OCI-LY3 (cell line): ENCODE results near the gene LMX1A.

Experiments
- H2AFZ ChIP-seq: fragments of 200-600, 300-600 bp; shearing (Covaris generic); 2 replicates; pipeline ENCODE4 v1.6.0; 2014; ENCODE audit warnings: antibody characterized with exemption, low read depth, low read length
- H3K27ac ChIP-seq: fragments of 200-600, 300-600 bp; sonication (generic); 2 replicates; pipeline ENCODE4 v1.5.1; 2014; ENCODE audit warnings: mild to moderate bottlenecking, low read length, moderate library complexity, mixed read lengths
- H3K27me3 ChIP-seq: fragments of 200-600, 300-600 bp; sonication (generic); 2 replicates; pipeline ENCODE4 v1.6.1; 2014; ENCODE audit warnings: low read depth, low read length, mixed read lengths
- H3K36me3 ChIP-seq: fragments of 200-600, 300-600 bp; sonication (generic); replicated peaks from 2 replicates; pipeline ENCODE3; 2014; ENCODE audit warnings: low read depth, low read length, mixed read lengths
- H3K4me1 ChIP-seq: fragments of 300-600, 200-600 bp; sonication (generic); 2 replicates; pipeline ENCODE4 v1.6.1; 2014; ENCODE audit warnings: low read length, mixed read lengths
- H3K4me2 ChIP-seq: fragments of 200-600, 300-600 bp; sonication (generic); 2 replicates; pipeline ENCODE4 v1.6.1; 2014; ENCODE audit warnings: low read length, mixed read lengths
- H3K4me3 ChIP-seq: fragments of 300-600, 200-600 bp; sonication (generic); 2 replicates; pipeline ENCODE4 v1.5.1; 2014; ENCODE audit warnings: antibody characterized with exemption, mild to moderate bottlenecking, low read length, moderate library complexity
- H3K79me2 ChIP-seq: fragments of 300-600, 200-600 bp; shearing (Covaris generic); 2 replicates; pipeline ENCODE4 v1.6.1; 2014; ENCODE audit warnings: mild to moderate bottlenecking, low read length, mixed read lengths
- H3K9ac ChIP-seq: fragments of 300-600, 200-600 bp; shearing (Covaris generic); 2 replicates; pipeline ENCODE4 v1.6.0; 2014; ENCODE audit warnings: mild to moderate bottlenecking, low read length, moderate library complexity
- H3K9me3 ChIP-seq: fragments of 200-600, 300-600 bp; shearing (Covaris generic); 2 replicates; pipeline ENCODE4 v1.6.1; 2014; ENCODE audit warnings: low read length, mixed read lengths; ENCODE audit not compliant: insufficient read depth
- H4K20me1 ChIP-seq: fragments of 200-600, 300-600 bp; sonication (generic); 2 replicates; pipeline ENCODE4 v1.6.1; 2016; ENCODE audit warnings: low read length, mixed read lengths; ENCODE audit not compliant: insufficient read depth
- EZH2phosphoT487 ChIP-seq: fragments of 200-600 bp; shearing (Covaris generic); IDR thresholded peaks from 2 replicates; pipeline ENCODE4 v1.6.1; 2018; ENCODE audit warnings: antibody characterized with exemption, mixed run types, low read depth
- TF ChIP-seq, protein P1 (sequence below): fragments of 200-600, 300-600 bp; sonication (generic); IDR thresholded peaks from 2 replicates; pipeline ENCODE4 v1.5.1; 2014; ENCODE audit warnings: antibody characterized with exemption, low read length, low read depth

The LMX1A gene

DNA sequence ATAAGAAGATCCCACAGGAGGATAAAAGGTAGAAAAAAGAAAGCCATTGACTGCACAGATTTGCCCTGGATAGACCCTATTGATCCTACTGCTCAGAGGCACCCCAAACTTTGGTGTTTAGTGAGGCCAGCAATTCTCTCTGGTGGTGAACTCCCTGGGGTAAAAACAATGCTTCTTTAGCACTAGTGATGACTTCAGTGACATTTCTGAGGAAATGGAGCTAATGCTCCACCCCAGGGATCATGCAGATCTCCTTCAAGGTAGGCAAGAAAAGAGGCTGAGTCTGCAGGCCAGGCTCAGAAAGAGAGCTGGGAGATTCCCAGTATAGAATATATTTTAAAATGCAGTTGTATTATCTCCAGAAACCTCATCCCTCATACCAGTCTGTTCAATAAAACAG is 140.3 kb downstream of the LMX1A start:
- Histone ChIP-seq H3K79me2 (no peaks in the 10 kb centered on the region), H3K27me3 (peaks cover 49% of the 10 kb centered on the region), H4K20me1 (no peaks in the 10 kb centered on the region), H3K9me3 (no peaks in the 10 kb centered on the region), H3K9ac (no peak overlapping the region), H3K4me3 (no peak overlapping the region), H3K4me2 (no peak overlapping the region), H3K36me3 (no peaks in the 10 kb centered on the region), H2AFZ (no peak overlapping the region), H3K27ac (no peak overlapping the region), H3K4me1 (no peaks in the 10 kb centered on the region)
- TF ChIP-seq, protein P1, sequence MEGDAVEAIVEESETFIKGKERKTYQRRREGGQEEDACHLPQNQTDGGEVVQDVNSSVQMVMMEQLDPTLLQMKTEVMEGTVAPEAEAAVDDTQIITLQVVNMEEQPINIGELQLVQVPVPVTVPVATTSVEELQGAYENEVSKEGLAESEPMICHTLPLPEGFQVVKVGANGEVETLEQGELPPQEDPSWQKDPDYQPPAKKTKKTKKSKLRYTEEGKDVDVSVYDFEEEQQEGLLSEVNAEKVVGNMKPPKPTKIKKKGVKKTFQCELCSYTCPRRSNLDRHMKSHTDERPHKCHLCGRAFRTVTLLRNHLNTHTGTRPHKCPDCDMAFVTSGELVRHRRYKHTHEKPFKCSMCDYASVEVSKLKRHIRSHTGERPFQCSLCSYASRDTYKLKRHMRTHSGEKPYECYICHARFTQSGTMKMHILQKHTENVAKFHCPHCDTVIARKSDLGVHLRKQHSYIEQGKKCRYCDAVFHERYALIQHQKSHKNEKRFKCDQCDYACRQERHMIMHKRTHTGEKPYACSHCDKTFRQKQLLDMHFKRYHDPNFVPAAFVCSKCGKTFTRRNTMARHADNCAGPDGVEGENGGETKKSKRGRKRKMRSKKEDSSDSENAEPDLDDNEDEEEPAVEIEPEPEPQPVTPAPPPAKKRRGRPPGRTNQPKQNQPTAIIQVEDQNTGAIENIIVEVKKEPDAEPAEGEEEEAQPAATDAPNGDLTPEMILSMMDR = no peak
- no peak for TF ChIP-seq EZH2phosphoT487

DNA sequence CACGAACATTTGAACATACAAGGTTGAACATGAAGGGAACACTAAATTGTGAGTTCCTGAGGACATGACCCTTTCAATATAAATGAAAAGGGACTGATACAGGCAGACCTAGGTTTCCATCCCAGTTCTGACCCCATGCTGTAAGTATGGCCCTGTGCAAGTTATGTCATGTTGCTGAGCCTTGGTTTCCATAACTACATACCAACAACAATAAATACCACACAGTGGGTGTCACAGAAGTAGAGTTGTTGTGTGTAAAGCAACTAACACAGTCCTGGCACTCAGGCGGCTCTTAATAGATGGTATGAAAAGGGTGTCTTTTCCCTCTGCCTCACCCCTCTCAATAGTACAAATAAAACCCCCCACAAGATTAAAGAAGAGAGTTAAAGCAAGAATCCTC is 140.8 kb downstream of the LMX1A start:
- Histone ChIP-seq H3K9ac (no peak overlapping the region), H3K36me3 (no peaks in the 10 kb centered on the region), H3K4me3 (no peak overlapping the region), H3K27ac (no peak overlapping the region), H3K4me2 (no peak overlapping the region), H2AFZ (no peak overlapping the region), H3K27me3 (peaks cover 52% of the 10 kb centered on the region), H3K79me2 (no peaks in the 10 kb centered on the region), H4K20me1 (no peaks in the 10 kb centered on the region), H3K4me1 (no peaks in the 10 kb centered on the region), H3K9me3 (no peaks in the 10 kb centered on the region)
- TF ChIP-seq, protein P1 = no peak
- TF ChIP-seq EZH2phosphoT487 = no peak

- H3K27me3 ChIP-seq = peaks cover 23% of the 10 kb centered on the region
- no peak overlapping the region for H3K4me3 ChIP-seq
- H3K79me2 ChIP-seq = no peaks in the 10 kb centered on the region
- H3K36me3 ChIP-seq = no peaks in the 10 kb centered on the region
- no peak overlapping the region for H3K9ac ChIP-seq
- H3K4me1 ChIP-seq = no peaks in the 10 kb centered on the region
- no peak overlapping the region for H2AFZ ChIP-seq
- no peaks in the 10 kb centered on the region for H4K20me1 ChIP-seq
- no peak overlapping the region for H3K4me2 ChIP-seq
- no peak overlapping the region for H3K27ac ChIP-seq
- TF ChIP-seq, protein P1 = no peak
- TF ChIP-seq EZH2phosphoT487 = no peak
- H3K9me3 ChIP-seq = no peaks in the 10 kb centered on the region
Observed at GRCh38 chr1:165212229-165212628, 144.3 kb downstream of the LMX1A start.

- H3K4me2 ChIP-seq = no peak overlapping the region
- H3K36me3 ChIP-seq = no peaks in the 10 kb centered on the region
- H2AFZ ChIP-seq = no peak overlapping the region
- H3K9me3 ChIP-seq = no peaks in the 10 kb centered on the region
- no peaks in the 10 kb centered on the region for H3K79me2 ChIP-seq
- H3K4me3 ChIP-seq = no peak overlapping the region
- H3K27ac ChIP-seq = no peak overlapping the region
- TF ChIP-seq, protein P1 = no peak
- TF ChIP-seq EZH2phosphoT487 = no peak
- H4K20me1 ChIP-seq = no peaks in the 10 kb centered on the region
- H3K4me1 ChIP-seq = no peaks in the 10 kb centered on the region
- no peak overlapping the region for H3K9ac ChIP-seq
- H3K27me3 ChIP-seq = peaks cover 12% of the 10 kb centered on the region; the same call in 1 of the 2 replicates
Observed at GRCh38 chr1:165207853-165208515, 148.5 kb downstream of the LMX1A start.
